ENCODE measurements around the gene OR5H14. TPM values are rescaled to one million over a fixed set of nuclear protein-coding genes. Genes with fewer than 3 reads are reported as not detected.
"Not testable (repeated sequence)": the region's sequence is repeated elsewhere in the genome, so short reads cannot be mapped to it uniquely, and the experiment has no call there.

OR5H14 gene
- total RNA-seq, 1 donor from 2014 or later: not detected

- H3K27me3 ChIP-seq (ENCODE audit: control insufficient read depth, insufficient read depth, low read length): no peaks in the 10 kb centered on the region
- no peak for DNase-seq (ENCODE audit: low read depth)
- TF ChIP-seq CTCF (IDR thresholded peaks at IDR 0.05; ENCODE audit: insufficient read depth, low read length, poor library complexity, severe bottlenecking): no peak
Observed at GRCh38 chr3:98115717-98116116, 31.6 kb upstream of the OR5H14 start.

GRCh38 chr3:98130421-98130820, 16.9 kb upstream of the OR5H14 start, which contains the start of gene OR5H1:
OR5H1 (plus strand) TSS chr3:98130721; CDS start chr3:98132698, 1,977 bp downstream.
- Histone ChIP-seq H3K36me3 (ENCODE audit: control insufficient read depth, insufficient read depth, low read length) (no peaks in the 10 kb centered on the region), H3K4me3 (ENCODE audit: low read depth, low read length) (no peak within 1 kb of the TSS), H3K27me3 (ENCODE audit: control insufficient read depth, insufficient read depth, low read length) (no peaks in the 10 kb centered on the region)
- TF ChIP-seq CTCF (IDR thresholded peaks at IDR 0.05; ENCODE audit: insufficient read depth, low read length, poor library complexity, severe bottlenecking): no peak
- DNase-seq (ENCODE audit: low read depth): no peak

More at GRCh38 chr3:98115717-98116116, 31.6 kb upstream of the OR5H14 start:
- Histone ChIP-seq H3K36me3 (ENCODE audit: control insufficient read depth, insufficient read depth, low read length) (no peaks in the 10 kb centered on the region), H3K4me3 (ENCODE audit: low read depth, low read length) (no peak overlapping the region)

GRCh38 chr3:98136631-98137030, 10.6 kb upstream of the OR5H14 start:
- H3K36me3 ChIP-seq (ENCODE audit: control insufficient read depth, insufficient read depth, low read length): no peaks in the 10 kb centered on the region
- TF ChIP-seq CTCF (IDR thresholded peaks at IDR 0.05; ENCODE audit: insufficient read depth, low read length, poor library complexity, severe bottlenecking): no peak
- no peak overlapping the region for H3K4me3 ChIP-seq (ENCODE audit: low read depth, low read length)
- H3K27me3 ChIP-seq (ENCODE audit: control insufficient read depth, insufficient read depth, low read length): no peaks in the 10 kb centered on the region
- DNase-seq (ENCODE audit: low read depth): no peak

GRCh38 chr3:98137826-98138557, 9.3 kb upstream of the OR5H14 start:
- H3K27me3 ChIP-seq (ENCODE audit: control insufficient read depth, insufficient read depth, low read length); H3K36me3 ChIP-seq (ENCODE audit: control insufficient read depth, insufficient read depth, low read length); DNase-seq (ENCODE audit: low read depth): not testable (repeated sequence)

GRCh38 chr3:98140531-98140930, 6.7 kb upstream of the OR5H14 start:
- no peak overlapping the region for H3K4me3 ChIP-seq (ENCODE audit: low read depth, low read length)
- DNase-seq (ENCODE audit: low read depth): no peak
- H3K27me3 ChIP-seq (ENCODE audit: control insufficient read depth, insufficient read depth, low read length): no peaks in the 10 kb centered on the region
- H3K36me3 ChIP-seq (ENCODE audit: control insufficient read depth, insufficient read depth, low read length): no peaks in the 10 kb centered on the region
- TF ChIP-seq CTCF (IDR thresholded peaks at IDR 0.05; ENCODE audit: insufficient read depth, low read length, poor library complexity, severe bottlenecking): no peak

More at GRCh38 chr3:98137826-98138557, 9.3 kb upstream of the OR5H14 start:
- not testable (repeated sequence) for H3K4me3 ChIP-seq (ENCODE audit: low read depth, low read length)

GRCh38 chr3:98148751-98149150, 1.5 kb downstream of the OR5H14 start:
- no peaks in the 10 kb centered on the region for H3K27me3 ChIP-seq (ENCODE audit: control insufficient read depth, insufficient read depth, low read length)
- no peak for DNase-seq (ENCODE audit: low read depth)
- no peak overlapping the region for H3K4me3 ChIP-seq (ENCODE audit: low read depth, low read length)
- H3K36me3 ChIP-seq (ENCODE audit: control insufficient read depth, insufficient read depth, low read length): no peaks in the 10 kb centered on the region
- TF ChIP-seq CTCF (IDR thresholded peaks at IDR 0.05; ENCODE audit: insufficient read depth, low read length, poor library complexity, severe bottlenecking): no peak

GRCh38 chr3:98149456-98149855, 2.2 kb downstream of the OR5H14 start:
- H3K4me3 ChIP-seq (ENCODE audit: low read depth, low read length); H3K27me3 ChIP-seq (ENCODE audit: control insufficient read depth, insufficient read depth, low read length); DNase-seq (ENCODE audit: low read depth); H3K36me3 ChIP-seq (ENCODE audit: control insufficient read depth, insufficient read depth, low read length): not testable (repeated sequence)

Data from kidney epithelial cell (primary cell).